GM18873 (cell line): ENCODE data around the gene VASH2.

Source experiments
- ATAC-seq: cut with Tn5 transposase; IDR thresholded peaks from one replicate; pipeline ENCODE4 v1.9.1; 2021; ENCODE audit warnings: mild to moderate bottlenecking, moderate library complexity, moderate number of reproducible peaks; ENCODE audit not compliant: unreplicated experiment, low FRiP score

Gene VASH2

GRCh38 chr1:212928323-212929291 lies 21.7 kb upstream of the VASH2 start:
- peak; percentile 86 for ATAC-seq

GRCh38 chr1:212930986-212931678 lies 19.2 kb upstream of the VASH2 start:
- no peak for ATAC-seq

- ATAC-seq = no peak
These were observed 16.4 kb upstream of the VASH2 start for GRCh38 chr1:212933815-212934471.

GRCh38 chr1:212935387-212935981 lies 14.9 kb upstream of the VASH2 start:
- ATAC-seq = no peak

- no peak for ATAC-seq
These were observed 13.3 kb upstream of the VASH2 start for GRCh38 chr1:212937034-212937433.

- no peak for ATAC-seq
These were observed 11.5 kb upstream of the VASH2 start for GRCh38 chr1:212938846-212939245.

GRCh38 chr1:212941452-212941851 lies 8.9 kb upstream of the VASH2 start:
- ATAC-seq = no peak

GRCh38 chr1:212942679-212943392 lies 7.5 kb upstream of the VASH2 start:
- no peak for ATAC-seq

GRCh38 chr1:212943393-212943710 lies 7.0 kb upstream of the VASH2 start:
- no peak for ATAC-seq

- no peak for ATAC-seq
These were observed 6.0 kb upstream of the VASH2 start for GRCh38 chr1:212944229-212944901.

GRCh38 chr1:212945056-212945455 lies 5.3 kb upstream of the VASH2 start:
- ATAC-seq = no peak

GRCh38 chr1:212945463-212946160 lies 4.7 kb upstream of the VASH2 start:
- ATAC-seq = no peak

GRCh38 chr1:212946872-212947271 lies 3.5 kb upstream of the VASH2 start:
- ATAC-seq = no peak

- no peak for ATAC-seq
These were observed 570 bp upstream of the VASH2 start for GRCh38 chr1:212949771-212950170.

- ATAC-seq = no peak
These were observed 995 bp downstream of the VASH2 start for GRCh38 chr1:212951126-212951946.

GRCh38 chr1:212951947-212952640 lies 1.8 kb downstream of the VASH2 start:
- ATAC-seq = no peak

GRCh38 chr1:212952641-212952976 lies 2.3 kb downstream of the VASH2 start:
- no peak for ATAC-seq

GRCh38 chr1:212953321-212953720 lies 3.0 kb downstream of the VASH2 start:
- no peak for ATAC-seq
